GM12892 (cell line): Measurements from ENCODE around the gene FOSB.
A peak's percentile ranks its signal among the peaks of the same experiment; 100 is the strongest.
"Not testable (repeated sequence)": the region's sequence is repeated elsewhere in the genome, so short reads cannot be mapped to it uniquely, and the experiment has no call there.

Experiments
- DNase-seq: peaks from one replicate; pipeline ENCODE4 v3.0.0; 2011; ENCODE audit not compliant: insufficient read length
- FAIRE-seq: peaks from 2 replicates; lab custom pipeline; 2011; peaks lifted over from hg19 to GRCh38; lab: Jason Lieb, UNC
- POLR2A ChIP-seq: IDR thresholded peaks from 2 replicates; pipeline ENCODE4 v1.6.1; 2011; ENCODE audit warnings: low read depth, low read length, control low read depth
- POLR2AphosphoS5 ChIP-seq: IDR thresholded peaks from 2 replicates; pipeline ENCODE4 v1.6.1; 2011; ENCODE audit warnings: low read depth, low read length, control low read depth
- TAF1 ChIP-seq: IDR thresholded peaks from 2 replicates; pipeline ENCODE4 v1.6.1; 2011; ENCODE audit warnings: low read depth, mild to moderate bottlenecking, control low read depth, low read length, borderline replicate concordance

Gene FOSB

DNA sequence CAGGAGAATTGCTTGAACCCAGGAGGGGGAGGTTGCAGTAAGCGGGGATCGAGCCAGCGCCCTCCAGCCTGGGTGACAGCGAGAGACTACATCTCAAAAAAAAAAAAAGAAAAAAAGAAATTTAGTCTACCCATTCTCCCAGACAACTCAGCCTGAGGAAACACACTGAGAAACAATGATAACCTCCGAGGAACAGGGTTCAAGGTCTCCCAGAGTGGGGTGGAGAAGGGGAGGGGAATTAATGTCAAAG is 38.1 kb downstream of the FOSB start:
- DNase-seq (no peak), FAIRE-seq (no peak)
- TF ChIP-seq POLR2AphosphoS5 (no peak), TAF1 (no peak), POLR2A (no peak)

DNA sequence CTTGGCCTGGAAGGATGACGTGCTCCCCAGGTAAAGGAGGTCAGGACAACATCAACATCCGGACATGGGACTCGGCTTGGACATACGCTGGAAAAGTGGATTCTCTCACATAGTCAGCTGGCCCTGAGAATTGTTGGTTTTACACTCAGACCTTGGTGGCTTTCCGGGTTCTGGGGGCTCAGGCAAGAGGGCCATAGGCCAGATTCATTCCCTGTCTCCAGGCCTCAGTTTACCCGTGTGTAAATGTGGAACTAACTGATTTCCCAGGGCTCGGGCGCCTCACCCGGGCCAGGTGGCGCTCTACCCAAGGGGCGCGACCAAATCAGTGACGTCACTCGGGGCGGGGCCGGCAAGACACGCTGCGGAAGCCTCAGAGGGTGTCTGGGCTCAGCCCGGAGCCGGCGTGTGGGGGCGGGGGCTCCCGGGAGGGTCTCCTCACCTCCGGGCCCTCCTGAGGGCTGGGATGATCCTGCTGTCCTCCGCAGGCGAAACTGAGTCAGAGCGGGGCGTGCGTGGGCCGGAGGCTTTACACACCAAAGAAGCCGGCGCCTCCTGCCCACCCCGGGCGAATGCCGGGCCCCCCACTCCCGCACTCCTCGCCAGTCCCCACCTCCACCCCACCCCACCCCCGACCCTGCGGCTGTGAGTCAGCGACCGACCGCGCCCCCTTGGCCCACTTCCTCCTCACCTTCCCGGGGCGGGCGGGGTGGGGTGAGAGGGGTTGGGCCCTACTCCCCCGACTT is 38.6 kb downstream of the FOSB start:
- peak; percentile 87 for DNase-seq
- TF ChIP-seq POLR2A (peak; percentile 81), TAF1 (0 out of 2 replicates have a peak, but pooled peaks have one; percentile 43), POLR2AphosphoS5 (peak; percentile 69)
- peak; percentile 91 for FAIRE-seq

DNA sequence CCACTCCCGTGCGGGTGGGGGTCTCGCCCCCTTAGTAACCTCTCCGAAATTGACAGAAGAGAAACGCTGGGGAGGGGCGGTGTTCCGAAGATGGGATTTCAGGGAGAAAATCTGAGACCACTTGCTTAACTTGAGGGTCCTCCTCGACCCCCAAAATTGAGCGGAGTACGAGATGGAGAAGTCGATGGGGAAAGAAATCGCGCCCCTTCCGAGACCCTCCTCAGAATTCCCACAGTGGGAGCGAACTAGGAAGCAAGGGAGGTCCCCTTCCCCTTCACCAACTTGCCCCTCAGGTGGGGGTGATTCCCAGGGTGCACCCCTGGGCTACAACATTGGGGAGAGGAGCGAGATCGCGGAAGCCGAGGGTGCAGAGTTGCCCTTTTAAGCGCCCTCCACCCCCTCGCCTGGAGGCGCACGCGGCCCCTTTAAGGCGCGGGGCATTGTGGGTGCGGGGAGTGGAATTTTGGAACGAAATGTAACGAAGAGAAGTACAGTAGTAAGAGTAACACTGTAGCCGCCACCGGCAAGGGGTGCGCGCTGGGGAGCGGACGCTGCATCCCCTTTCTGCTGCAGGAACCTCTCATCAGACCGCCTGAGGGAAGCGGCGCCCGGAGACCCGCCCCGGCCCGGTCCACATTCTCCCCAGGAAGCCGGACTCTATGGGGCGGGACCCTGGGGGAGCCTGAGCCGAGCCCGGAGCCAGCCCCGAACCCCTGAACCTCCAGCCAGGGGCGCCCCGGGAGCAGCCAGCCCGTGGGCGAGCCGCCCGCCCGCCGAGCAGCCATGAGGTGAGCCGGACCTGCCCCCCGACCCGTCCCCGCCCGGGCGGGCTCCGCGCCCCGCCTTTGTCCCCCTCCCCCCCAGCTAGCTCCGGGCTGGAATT is 39.4 kb downstream of the FOSB start, which contains the start of gene VASP:
VASP (plus strand) TSS at position 491 of the 883 bp plus-strand sequence; CDS start at position 784, 293 bp downstream.
- TF ChIP-seq POLR2A: peak; percentile 99
- peak; percentile 96 for TF ChIP-seq TAF1
- peak; percentile 99 for TF ChIP-seq POLR2AphosphoS5
- peak; percentile 96 for FAIRE-seq
- peak; percentile 78 for DNase-seq

DNA sequence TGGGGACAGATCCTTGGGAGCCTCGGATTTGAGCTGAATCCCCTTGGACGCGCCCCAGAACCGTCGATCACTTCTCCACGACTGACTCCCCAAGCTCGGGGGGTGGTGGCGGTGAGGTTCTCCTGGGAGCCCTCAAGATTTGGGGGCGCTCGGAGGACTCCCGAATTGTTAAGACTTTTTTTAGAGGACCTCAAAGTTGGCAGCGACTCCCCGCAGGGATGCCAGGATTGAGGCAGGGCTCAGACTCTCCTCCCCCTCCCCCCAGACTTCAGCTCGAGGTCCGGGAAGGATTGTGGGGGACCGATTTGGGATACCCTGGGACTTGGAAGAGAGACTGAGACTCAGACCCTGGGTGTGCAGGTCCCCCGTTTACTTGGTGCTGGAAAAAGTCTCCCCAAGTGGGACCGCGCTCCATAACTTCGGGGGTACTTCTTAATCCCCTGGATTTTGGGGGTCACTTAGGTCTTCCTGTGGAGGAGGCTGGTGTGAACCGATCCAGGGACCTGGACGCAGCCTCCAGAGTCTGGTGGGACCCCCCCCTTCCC is 40.1 kb downstream of the FOSB start:
- TF ChIP-seq TAF1: no peak
- no peak; the same call in 1 of the 2 replicates for TF ChIP-seq POLR2AphosphoS5
- TF ChIP-seq POLR2A: no peak
- DNase-seq (no peak), FAIRE-seq (no peak)

DNA sequence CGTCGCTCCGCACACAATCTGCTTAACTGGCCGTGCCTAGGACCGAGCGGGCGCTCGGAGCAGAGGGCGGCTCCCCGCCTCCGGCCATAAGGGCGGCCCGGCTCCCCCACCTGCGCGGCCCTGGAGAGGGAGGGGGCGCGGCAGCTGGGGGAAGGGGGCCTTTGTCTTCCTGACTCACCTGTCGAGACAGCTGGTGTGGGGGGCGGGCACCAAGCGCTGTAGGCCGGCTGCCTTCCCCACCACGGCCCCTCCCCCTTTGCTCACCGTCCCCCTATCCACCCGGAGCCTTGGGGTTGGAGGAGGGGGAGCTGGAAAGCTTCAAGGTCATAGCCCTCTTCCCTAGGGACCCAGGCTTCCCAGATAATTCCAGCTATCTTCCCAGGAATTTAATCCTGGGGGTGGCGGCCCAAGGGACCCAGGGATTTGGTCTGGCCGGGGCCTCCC is 40.6 kb downstream of the FOSB start:
- DNase-seq (no peak), FAIRE-seq (peak; percentile 87)
- TF ChIP-seq POLR2AphosphoS5 (no peak; the same call in 1 of the 2 replicates), TAF1 (no peak), POLR2A (no peak)

DNA sequence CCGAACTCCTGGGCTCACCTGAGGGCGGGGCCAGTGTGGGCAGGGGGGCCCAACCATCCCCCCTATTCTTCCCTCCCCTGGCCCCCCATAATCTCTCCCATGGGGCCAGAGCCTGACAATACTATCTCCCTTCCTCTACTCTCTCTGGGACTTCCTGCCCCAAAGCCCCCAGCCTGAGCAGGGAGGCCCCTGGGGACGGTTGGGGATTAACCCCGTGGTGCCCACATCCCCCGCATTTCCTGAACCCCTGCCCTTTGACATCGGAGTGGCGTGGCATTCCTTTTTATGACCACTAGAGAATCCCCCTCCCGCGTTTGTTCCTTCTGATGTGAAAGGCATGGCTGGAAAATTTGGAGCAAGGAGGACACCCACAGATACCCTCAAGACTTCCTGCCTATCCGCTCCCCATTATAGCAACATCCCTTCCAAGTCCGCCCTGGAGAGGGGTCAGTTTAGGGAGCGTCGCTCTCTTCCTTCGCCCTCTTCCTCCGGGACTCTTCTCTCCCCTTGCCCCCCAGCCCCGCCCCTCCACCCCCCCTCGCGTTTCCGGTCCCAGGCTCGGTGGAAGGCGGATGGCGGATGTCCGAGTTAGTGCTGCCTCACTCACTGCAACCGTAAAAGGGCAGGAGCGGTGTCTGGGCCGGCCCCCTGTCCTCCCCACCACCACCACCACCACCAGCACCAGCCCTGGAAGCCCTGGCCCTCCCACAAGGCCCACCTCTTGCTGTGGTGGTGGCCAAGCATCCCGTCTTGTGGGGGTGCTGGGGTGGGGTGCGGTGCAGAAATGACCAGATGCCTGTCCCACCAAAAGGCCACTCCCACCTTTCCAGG is 41.3 kb downstream of the FOSB start:
- DNase-seq: peak; percentile 81
- TF ChIP-seq TAF1 (0 out of 2 replicates have a peak, but pooled peaks have one; percentile 2), POLR2AphosphoS5 (no peak), POLR2A (peak; percentile 61)
- FAIRE-seq: peak; percentile 79

DNA sequence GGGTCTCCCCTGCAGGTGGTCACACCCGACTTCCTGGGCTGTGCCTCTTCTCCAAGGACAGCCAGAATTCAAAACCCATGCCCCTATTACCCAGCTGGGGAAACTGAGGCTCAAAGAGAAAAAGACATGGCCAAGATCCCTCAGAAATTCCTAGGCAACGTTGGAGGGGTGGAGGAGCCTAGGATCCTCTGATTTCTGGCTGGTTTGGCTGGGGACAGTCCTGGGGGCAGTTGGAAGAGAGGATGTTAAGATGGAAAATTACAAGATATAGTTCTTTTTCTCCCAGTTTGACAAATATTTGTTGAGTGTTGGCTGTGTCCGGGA is 41.9 kb downstream of the FOSB start:
- no peak for TF ChIP-seq POLR2A
- DNase-seq (no peak), FAIRE-seq (no peak)

DNA sequence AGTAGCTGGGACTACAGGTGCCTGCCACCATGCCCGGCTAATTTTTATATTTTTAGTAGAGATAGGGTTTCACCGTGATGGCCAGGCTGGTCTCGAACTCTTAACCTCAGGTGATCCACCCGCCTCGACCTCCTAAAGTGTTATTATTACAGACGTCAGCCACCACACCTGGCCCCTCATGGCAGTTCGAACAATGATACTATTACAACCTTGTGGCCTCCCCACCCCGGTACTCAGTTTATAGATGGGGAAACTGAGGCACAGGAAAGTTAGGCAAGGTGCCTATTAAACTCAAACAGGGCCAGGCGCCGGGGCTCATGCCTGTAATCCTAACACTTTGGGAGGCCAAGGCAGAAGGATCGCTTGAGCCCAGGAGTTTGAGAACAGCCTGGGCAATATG is 42.6 kb downstream of the FOSB start:
- DNase-seq, FAIRE-seq: not testable (repeated sequence)

DNA sequence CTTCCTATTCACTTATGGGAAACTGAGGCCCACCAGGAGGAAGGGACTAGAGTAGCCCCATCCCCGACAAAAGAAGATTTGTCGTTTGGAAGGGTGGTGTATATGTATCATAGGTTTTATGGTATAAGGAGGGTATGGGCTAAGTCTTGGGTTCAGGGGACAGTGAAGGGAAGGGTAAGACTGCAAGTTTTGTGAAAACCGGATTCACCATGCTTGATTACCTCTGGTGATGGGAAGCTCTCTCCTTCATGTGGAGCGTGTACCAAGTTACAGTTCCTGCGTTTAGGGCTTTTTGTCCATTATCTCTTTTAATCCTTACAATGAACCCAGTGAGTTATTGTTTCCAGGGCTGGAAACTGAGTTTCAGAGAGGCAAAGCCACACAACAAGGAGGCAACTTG is 43.3 kb downstream of the FOSB start:
- no peak for TF ChIP-seq POLR2AphosphoS5
- TF ChIP-seq POLR2A: no peak
- no peak for TF ChIP-seq TAF1
- DNase-seq: no peak
- peak; percentile 51 for FAIRE-seq

DNA sequence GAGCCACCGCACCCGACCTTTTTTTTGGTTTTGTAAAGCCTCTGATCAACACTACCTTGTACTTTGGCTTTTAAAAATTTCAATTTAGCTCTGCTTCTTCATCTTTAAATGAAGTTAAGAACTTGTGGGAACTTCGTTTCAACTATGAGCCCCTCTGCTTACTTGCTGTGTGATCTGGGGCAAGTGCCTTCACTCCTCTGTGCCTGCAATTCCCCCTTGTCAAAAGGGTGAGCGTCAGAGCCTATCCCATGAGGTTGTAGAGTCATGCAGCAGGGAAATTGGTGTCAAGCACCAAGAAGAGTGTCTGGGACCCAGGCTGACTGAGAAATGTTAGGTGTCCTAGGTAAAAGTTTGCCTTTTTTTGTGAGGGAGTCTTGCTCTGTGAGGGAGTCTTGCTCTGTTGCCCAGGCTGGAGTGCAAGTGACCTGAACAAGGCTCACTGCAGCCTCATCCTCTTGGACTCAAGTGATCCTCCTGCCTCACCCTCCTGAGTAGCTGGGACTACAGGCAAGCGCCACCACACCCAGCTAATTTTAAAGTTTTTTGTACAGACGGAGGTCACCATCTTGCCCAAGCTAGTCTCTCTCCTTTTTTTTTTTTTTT is 45.2 kb downstream of the FOSB start:
- TF ChIP-seq POLR2AphosphoS5 (no peak), TAF1 (no peak), POLR2A (no peak)
- FAIRE-seq (no peak), DNase-seq (no peak)

DNA sequence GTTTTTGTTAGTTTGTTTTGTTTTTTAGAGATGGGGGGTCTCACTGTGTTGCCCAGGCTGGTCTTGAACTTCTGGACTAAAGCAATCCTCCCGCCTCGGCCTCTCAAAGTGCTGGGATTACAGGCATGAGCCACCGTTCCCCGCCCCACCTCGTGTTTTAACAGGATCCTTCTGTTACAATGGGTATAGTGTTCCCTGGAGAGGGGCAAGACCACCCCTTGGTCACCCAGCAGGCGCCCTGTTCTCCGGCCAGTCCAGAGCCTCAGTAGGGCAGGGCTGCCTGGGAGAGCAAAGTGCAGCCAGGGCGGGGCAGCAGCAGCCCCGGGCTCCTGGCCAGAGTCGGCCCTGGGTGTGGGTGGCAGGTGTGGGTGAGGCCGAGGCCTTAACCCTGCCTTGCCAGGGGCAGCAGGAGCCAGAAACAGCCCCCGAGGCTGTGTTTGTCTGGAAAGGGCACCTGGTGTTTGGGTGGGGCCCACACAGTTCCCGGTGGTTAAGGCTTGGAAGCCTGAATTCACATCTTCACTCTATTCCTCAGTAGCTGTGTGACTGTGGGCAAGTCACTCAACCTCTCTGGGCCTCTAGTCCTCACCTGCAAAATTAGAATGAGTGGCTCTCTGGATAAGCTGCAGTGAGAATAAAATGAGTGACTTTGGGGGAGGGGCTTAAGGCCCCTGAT is 46.7 kb downstream of the FOSB start:
- DNase-seq (no peak), FAIRE-seq (no peak)
- no peak for TF ChIP-seq POLR2A
- TF ChIP-seq TAF1: no peak
- no peak for TF ChIP-seq POLR2AphosphoS5
